ENCODE measurements around the gene TNFAIP2. TPM values are rescaled to one million over a fixed set of nuclear protein-coding genes. Genes with fewer than 3 reads are reported as not detected.

TNFAIP2 gene
- total RNA-seq, 1 donor from 2014 or later, result 19.6 TPM

DNA sequence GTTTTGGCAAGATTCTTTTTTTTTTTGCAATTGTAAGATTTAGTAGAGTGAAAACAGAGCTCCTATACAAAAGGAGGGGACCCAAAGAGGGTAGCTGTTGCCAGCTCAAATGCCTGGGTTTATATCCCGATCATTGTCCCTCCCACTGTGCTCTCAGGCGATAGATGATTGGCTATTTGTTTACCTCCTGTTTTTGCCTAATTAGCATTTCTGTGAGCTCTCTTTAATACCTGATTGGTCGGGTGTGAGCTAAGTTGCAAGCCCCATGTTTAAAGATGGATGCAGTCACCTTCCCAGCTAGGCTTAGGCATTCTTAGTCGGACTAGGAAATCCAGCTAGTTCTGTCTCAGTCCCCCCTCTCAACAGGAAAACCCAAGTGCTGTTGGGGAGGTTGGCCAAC, 26.9 kb upstream of the TNFAIP2 start:
- H3K27ac Mint-ChIP-seq, result no peak overlapping the region
- H3K4me3 Mint-ChIP-seq (ENCODE audit: low read depth), result no peak overlapping the region

DNA sequence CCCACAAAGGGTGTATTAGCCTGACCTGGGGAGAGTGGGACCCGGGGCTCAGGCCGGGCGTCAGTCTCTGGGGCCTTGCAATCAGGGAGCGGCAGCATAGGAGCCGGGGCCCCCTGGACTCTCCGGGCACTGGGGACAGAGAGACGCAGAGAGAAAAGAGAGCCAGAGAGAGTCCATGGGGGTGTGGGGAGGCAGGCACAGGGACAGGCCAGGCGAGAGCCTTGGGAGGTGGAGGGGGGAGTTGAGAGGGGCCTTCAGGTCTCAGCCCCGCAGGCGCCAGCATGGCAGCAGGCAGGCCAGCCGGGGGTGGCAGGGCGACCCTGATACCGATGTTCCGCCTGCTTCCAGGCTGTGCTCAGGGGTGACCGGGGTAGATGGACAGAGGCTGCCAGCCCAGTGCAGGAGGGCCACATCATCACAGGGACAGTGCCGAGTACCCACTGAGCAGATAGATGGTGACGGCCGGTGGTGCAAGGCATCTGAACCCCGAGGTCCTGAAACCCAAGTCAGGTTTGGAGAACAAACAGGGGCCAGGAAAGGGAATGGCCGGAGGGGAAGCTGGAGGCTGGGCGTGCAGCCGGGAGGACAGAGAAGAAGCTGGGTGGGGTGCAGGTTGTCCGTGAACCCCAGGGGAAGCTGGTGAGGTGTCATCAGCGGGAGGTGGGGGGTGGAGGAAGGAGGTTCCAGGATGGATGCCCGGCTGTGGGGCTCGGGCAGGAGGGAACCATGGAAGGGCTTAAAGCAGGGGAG, 25.8 kb upstream of the TNFAIP2 start:
- Mint-ChIP-seq H3K4me3 (ENCODE audit: low read depth) (no peak overlapping the region), H3K4me1 (ENCODE audit: low read depth) (peaks cover 35% of the 10 kb centered on the region), H3K36me3 (ENCODE audit: insufficient read depth) (peaks cover 2% of the 10 kb centered on the region), H3K27me3 (no peaks in the 10 kb centered on the region), H3K9me3 (ENCODE audit: low read depth) (no peaks in the 10 kb centered on the region), H3K27ac (peak overlapping the region; percentile 42)
- TF ChIP-seq, protein P1, sequence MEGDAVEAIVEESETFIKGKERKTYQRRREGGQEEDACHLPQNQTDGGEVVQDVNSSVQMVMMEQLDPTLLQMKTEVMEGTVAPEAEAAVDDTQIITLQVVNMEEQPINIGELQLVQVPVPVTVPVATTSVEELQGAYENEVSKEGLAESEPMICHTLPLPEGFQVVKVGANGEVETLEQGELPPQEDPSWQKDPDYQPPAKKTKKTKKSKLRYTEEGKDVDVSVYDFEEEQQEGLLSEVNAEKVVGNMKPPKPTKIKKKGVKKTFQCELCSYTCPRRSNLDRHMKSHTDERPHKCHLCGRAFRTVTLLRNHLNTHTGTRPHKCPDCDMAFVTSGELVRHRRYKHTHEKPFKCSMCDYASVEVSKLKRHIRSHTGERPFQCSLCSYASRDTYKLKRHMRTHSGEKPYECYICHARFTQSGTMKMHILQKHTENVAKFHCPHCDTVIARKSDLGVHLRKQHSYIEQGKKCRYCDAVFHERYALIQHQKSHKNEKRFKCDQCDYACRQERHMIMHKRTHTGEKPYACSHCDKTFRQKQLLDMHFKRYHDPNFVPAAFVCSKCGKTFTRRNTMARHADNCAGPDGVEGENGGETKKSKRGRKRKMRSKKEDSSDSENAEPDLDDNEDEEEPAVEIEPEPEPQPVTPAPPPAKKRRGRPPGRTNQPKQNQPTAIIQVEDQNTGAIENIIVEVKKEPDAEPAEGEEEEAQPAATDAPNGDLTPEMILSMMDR (IDR thresholded peaks at IDR 0.05; ENCODE audit: unreplicated experiment), result no peak
- no peak for DNase-seq (ENCODE audit: low spot score, unreplicated experiment)

More for the DNA sequence above, 26.9 kb upstream of the TNFAIP2 start:
- DNase-seq (ENCODE audit: low spot score, unreplicated experiment), result no peak
- H3K27me3 Mint-ChIP-seq, result no peaks in the 10 kb centered on the region
- TF ChIP-seq, protein P1 (IDR thresholded peaks at IDR 0.05; ENCODE audit: unreplicated experiment), result no peak
- H3K9me3 Mint-ChIP-seq (ENCODE audit: low read depth), result no peaks in the 10 kb centered on the region
- H3K36me3 Mint-ChIP-seq (ENCODE audit: insufficient read depth), result peaks cover 1% of the 10 kb centered on the region
- H3K4me1 Mint-ChIP-seq (ENCODE audit: low read depth), result peaks cover 32% of the 10 kb centered on the region

DNA sequence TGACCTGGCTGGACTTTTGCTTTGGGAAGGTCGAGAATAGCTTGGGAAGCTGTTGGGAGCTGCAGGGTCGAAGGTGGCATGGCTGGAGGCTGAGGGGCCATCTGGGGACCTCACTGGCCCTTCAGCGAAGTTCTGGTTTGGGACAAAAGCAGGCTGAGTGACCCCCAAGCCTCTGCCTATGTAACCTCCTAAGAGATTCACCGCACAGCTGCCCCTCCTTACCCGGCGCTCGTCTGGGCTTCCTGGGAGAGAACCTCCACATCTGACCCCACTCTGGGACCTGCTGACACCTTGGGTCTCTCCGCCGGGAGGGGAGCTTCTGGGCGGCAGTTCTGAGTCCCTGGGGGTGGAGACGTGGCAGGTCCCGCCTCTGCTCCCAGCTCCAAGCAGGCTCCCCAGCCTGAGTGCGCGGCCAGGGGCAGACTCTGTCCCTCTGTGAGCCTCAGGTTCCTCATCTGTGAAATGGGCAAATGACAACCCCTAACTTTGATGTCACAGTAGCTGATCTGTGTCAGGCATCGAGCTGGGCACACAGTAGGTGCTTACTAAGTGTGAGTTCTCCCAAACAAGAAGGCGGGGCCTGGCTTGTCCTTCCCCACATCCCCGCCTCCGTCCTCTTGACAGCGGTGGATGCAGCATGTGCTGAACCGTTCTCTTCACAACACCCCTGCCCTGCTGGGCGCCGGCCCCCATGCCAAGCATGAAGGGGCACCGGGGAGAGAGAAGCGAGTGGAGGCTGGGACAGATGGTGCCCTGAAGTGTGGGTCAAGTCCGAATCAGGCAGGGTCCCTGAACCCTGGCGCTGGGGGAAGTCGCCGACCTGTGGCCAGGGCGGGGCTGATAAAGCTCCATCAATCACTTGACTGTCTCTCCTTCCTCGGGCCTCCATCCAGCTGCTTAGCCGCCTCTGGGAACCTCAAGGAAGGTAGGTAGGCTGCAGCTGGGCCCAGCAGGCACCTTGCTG, 25.0 kb upstream of the TNFAIP2 start:
- DNase-seq (ENCODE audit: low spot score, unreplicated experiment), result no peak
- TF ChIP-seq, protein P1 (IDR thresholded peaks at IDR 0.05; ENCODE audit: unreplicated experiment), result no peak
- no peaks in the 10 kb centered on the region for H3K27me3 Mint-ChIP-seq
- no peaks in the 10 kb centered on the region for H3K9me3 Mint-ChIP-seq (ENCODE audit: low read depth)
- peaks cover 2% of the 10 kb centered on the region for H3K36me3 Mint-ChIP-seq (ENCODE audit: insufficient read depth)
- H3K27ac Mint-ChIP-seq, result no peak overlapping the region
- H3K4me1 Mint-ChIP-seq (ENCODE audit: low read depth), result peaks cover 35% of the 10 kb centered on the region
- no peak overlapping the region for H3K4me3 Mint-ChIP-seq (ENCODE audit: low read depth)

DNA sequence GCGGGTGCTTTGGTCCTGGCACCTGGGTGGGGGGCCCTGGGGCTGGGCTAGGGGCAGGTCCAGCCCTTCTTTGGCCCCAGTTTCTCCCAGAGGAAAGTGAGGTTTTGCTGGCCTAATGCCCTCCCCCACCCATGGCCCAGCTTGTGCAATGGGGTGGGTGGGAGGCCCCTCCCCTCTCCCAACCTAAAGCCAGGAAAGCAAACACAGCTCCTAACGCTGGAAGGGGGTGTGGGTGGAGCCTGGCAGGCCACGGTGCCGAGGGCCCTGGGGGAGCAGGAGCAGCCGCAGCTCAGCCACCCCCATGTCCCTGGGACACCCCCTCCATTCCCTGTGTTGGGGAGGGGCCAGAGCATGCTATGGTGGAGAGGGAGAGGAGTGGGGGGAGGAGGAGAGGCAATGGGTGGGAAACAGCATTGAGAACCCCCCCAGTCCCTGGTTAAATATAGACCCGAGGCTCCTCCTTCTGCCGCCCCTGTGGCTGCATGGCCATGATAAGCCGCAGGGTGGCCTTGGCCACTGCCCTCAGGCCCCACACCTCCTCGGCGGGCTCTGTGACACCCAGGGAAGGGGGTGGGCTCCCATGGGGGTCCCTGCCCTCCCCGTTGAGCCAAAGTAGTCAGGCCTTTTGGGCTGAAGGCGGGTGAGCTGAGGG, 24.1 kb upstream of the TNFAIP2 start:
- H3K4me1 Mint-ChIP-seq (ENCODE audit: low read depth), result peaks cover 32% of the 10 kb centered on the region
- H3K36me3 Mint-ChIP-seq (ENCODE audit: insufficient read depth), result peaks cover 5% of the 10 kb centered on the region
- no peak overlapping the region for H3K4me3 Mint-ChIP-seq (ENCODE audit: low read depth)
- no peak overlapping the region for H3K27ac Mint-ChIP-seq
- DNase-seq (ENCODE audit: low spot score, unreplicated experiment), result peak; percentile 42
- no peaks in the 10 kb centered on the region for H3K9me3 Mint-ChIP-seq (ENCODE audit: low read depth)
- TF ChIP-seq, protein P1 (IDR thresholded peaks at IDR 0.05; ENCODE audit: unreplicated experiment), result peak; percentile 45
- peaks cover 3% of the 10 kb centered on the region for H3K27me3 Mint-ChIP-seq
